ENCODE results near the gene GAST.

The GAST gene

DNA sequence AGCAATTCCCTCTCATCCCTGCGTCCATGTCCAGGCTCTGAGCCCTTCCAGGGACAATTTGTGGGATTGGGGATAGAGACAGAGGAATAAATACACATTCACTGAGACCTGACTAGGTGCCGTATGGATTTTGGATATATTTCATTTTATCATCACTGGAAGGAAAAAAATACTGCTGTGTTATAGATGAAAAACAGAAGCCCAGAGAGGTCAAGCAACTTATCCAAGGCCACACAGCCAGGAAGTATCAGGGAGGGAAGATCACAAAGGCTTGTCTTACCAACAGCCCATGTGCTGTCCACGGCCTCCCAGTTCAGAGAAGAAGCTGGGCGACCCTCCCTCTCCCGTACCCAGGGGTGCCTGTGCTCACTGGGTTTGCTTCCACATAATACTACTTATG lies 28.4 kb downstream of the GAST start:
- Histone ChIP-seq H3K9ac (ENCODE audit: low read depth in 1 of 2, low read length in 2 of 2) (no peak overlapping the region), H3K36me3 (ENCODE audit: control insufficient read depth in 2 of 2, insufficient read depth in 2 of 2, low read length in 2 of 2) (no peaks in the 10 kb centered on the region), H3K9me3 (ENCODE audit: control insufficient read depth in 2 of 2, low read length in 2 of 2) (no peaks in the 10 kb centered on the region), H3K4me3 (ENCODE audit: low read length in 2 of 2) (no peak overlapping the region), H3K27me3 (ENCODE audit: control insufficient read depth in 2 of 2, insufficient read depth in 2 of 2, low read length in 2 of 2) (peaks cover 15 to 18% of the 10 kb centered on the region in 2 donors), H3K27ac (ENCODE audit: low read depth in 2 of 2, low read length in 2 of 2) (no peak overlapping the region), H3K4me1 (ENCODE audit: control insufficient read depth in 2 of 2, insufficient read depth in 2 of 2, low read length in 2 of 2) (no peaks in the 10 kb centered on the region)

DNA sequence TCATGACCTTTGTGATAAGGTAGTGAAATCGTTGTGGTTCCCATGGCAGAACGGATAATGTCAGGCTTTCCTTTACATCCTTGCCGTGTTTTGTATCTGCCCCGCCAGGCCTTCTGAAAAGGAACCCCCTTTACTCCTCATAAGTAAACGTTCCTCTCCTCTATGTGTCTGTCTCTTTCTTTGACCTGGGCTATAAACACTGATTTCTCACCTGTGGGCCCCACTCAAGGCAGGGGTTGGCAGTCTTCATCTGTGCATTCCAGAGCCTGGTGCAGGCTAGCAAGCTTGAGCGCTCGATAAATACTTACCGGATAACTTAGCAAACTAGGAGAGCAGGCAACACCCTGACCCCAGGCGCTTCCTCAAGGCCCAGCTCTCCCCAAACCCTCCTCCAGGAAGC lies 29.6 kb downstream of the GAST start:
- no peaks in the 10 kb centered on the region for H3K4me1 ChIP-seq (ENCODE audit: control insufficient read depth in 2 of 2, insufficient read depth in 2 of 2, low read length in 2 of 2)
- no peak overlapping the region for H3K9ac ChIP-seq (ENCODE audit: low read depth in 1 of 2, low read length in 2 of 2)
- H3K36me3 ChIP-seq (ENCODE audit: control insufficient read depth in 2 of 2, insufficient read depth in 2 of 2, low read length in 2 of 2), result no peaks in the 10 kb centered on the region
- no peaks in the 10 kb centered on the region for H3K9me3 ChIP-seq (ENCODE audit: control insufficient read depth in 2 of 2, low read length in 2 of 2)
- H3K27me3 ChIP-seq (ENCODE audit: control insufficient read depth in 2 of 2, insufficient read depth in 2 of 2, low read length in 2 of 2), result peaks cover 10% of the 10 kb centered on the region in 2 donors
- no peak overlapping the region for H3K27ac ChIP-seq (ENCODE audit: low read depth in 2 of 2, low read length in 2 of 2)
- no peak overlapping the region for H3K4me3 ChIP-seq (ENCODE audit: low read length in 2 of 2)

DNA sequence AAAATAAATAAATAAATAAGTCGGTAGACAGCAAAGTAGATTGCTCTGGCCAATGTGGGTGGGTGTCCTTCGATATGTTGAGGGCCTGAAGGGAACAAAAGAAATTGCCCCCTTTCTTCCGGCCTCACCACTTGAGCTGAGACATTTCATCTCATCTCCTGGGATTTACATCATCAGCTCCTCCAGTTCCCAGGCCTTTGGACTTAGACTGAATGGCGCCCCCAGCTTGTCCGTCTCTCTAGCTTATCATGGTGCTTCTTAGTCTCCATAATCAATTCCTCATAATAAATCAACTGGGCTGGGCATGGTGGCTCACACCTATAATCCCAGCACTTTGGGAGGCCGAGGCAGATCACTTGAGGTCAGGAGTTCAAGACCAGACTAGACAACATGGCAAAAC lies 36.1 kb downstream of the GAST start:
- H3K4me3 ChIP-seq (ENCODE audit: low read length in 2 of 2), result no peak overlapping the region
- H3K9me3 ChIP-seq (ENCODE audit: control insufficient read depth in 2 of 2, low read length in 2 of 2), result no peaks in the 10 kb centered on the region
- no peaks in the 10 kb centered on the region for H3K36me3 ChIP-seq (ENCODE audit: control insufficient read depth in 2 of 2, insufficient read depth in 2 of 2, low read length in 2 of 2)
- H3K9ac ChIP-seq (ENCODE audit: low read depth in 1 of 2, low read length in 2 of 2), result no peak overlapping the region
- no peak overlapping the region for H3K27ac ChIP-seq (ENCODE audit: low read depth in 2 of 2, low read length in 2 of 2)
- no peaks in the 10 kb centered on the region for H3K27me3 ChIP-seq (ENCODE audit: control insufficient read depth in 2 of 2, insufficient read depth in 2 of 2, low read length in 2 of 2)
- H3K4me1 ChIP-seq (ENCODE audit: control insufficient read depth in 2 of 2, insufficient read depth in 2 of 2, low read length in 2 of 2), result no peaks in the 10 kb centered on the region

DNA sequence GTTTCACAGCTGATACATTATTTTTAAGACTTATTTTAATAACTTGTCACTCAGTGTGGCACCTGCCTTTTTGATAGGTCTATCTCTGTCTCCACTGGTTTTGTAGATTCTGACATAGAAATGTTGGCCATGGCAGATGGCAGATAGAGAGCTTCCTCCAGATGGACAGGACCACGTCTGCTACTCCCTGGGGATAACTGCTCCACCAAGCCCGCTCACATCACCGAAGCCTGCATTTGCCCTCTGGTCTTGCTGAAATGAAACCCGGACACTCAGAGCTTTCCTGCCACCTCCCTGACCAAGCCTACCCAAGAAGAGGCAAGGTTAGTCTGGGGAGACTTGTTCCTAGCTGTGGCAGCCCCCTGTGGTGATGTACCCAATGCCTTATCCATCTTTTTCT lies 38.7 kb downstream of the GAST start:
- Histone ChIP-seq H3K9me3 (ENCODE audit: control insufficient read depth in 2 of 2, low read length in 2 of 2) (no peaks in the 10 kb centered on the region), H3K4me1 (ENCODE audit: control insufficient read depth in 2 of 2, insufficient read depth in 2 of 2, low read length in 2 of 2) (no peaks in the 10 kb centered on the region), H3K4me3 (ENCODE audit: low read length in 2 of 2) (no peak overlapping the region), H3K27ac (ENCODE audit: low read depth in 2 of 2, low read length in 2 of 2) (no peak overlapping the region), H3K36me3 (ENCODE audit: control insufficient read depth in 2 of 2, insufficient read depth in 2 of 2, low read length in 2 of 2) (peaks cover 13 to 20% of the 10 kb centered on the region in 2 donors), H3K27me3 (ENCODE audit: control insufficient read depth in 2 of 2, insufficient read depth in 2 of 2, low read length in 2 of 2) (no peaks in the 10 kb centered on the region), H3K9ac (ENCODE audit: low read depth in 1 of 2, low read length in 2 of 2) (no peak overlapping the region)

DNA sequence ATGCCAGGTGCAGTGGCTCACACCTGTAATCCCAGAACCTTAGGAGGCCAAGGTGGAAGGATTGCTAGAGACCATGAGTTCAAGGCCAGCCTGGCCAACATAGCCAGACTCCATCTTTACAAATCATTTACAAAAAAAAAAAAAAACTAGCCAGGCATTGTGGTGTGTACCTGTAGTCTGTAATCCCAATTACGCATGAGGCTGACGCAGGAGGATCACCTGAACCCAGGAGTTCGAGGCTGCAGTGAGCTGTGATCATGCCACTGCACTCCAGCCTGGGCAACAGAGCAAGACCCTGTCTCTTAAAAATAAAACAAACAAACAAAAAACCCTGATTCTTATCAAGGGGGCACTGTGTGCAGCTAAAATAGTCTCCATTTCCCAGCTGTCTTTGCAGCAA lies 39.2 kb downstream of the GAST start:
- peaks cover 15 to 20% of the 10 kb centered on the region in 2 donors for H3K36me3 ChIP-seq (ENCODE audit: control insufficient read depth in 2 of 2, insufficient read depth in 2 of 2, low read length in 2 of 2)
- no peaks in the 10 kb centered on the region for H3K4me1 ChIP-seq (ENCODE audit: control insufficient read depth in 2 of 2, insufficient read depth in 2 of 2, low read length in 2 of 2)
- no peak overlapping the region for H3K4me3 ChIP-seq (ENCODE audit: low read length in 2 of 2)
- H3K9me3 ChIP-seq (ENCODE audit: control insufficient read depth in 2 of 2, low read length in 2 of 2), result no peaks in the 10 kb centered on the region
- H3K27me3 ChIP-seq (ENCODE audit: control insufficient read depth in 2 of 2, insufficient read depth in 2 of 2, low read length in 2 of 2), result no peaks in the 10 kb centered on the region
- no peak overlapping the region for H3K27ac ChIP-seq (ENCODE audit: low read depth in 2 of 2, low read length in 2 of 2)
- H3K9ac ChIP-seq (ENCODE audit: low read depth in 1 of 2, low read length in 2 of 2), result no peak overlapping the region

DNA sequence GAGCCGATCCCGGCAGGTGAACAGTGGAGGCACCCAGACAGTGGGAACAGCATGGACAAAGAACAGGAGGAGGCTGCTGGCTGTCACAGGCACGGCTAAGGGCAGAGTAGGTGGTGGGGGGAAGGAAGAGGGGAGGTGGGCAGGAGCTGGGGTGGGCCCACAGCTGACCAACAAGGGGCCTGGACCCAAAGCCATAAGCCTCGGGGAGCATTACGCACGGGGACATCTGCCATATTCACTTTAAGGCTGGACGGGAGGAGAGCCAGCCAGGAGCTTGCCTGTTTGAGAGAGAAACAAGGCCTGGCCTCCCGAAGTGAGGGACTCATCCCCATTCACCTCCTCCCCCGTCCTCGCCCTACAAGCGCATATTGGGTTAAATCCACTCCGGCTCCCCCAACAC lies 41.9 kb downstream of the GAST start:
- Histone ChIP-seq H3K9me3 (ENCODE audit: control insufficient read depth in 2 of 2, low read length in 2 of 2) (no peaks in the 10 kb centered on the region), H3K27ac (ENCODE audit: low read depth in 2 of 2, low read length in 2 of 2) (no peak overlapping the region), H3K4me1 (ENCODE audit: control insufficient read depth in 2 of 2, insufficient read depth in 2 of 2, low read length in 2 of 2) (no peaks in the 10 kb centered on the region), H3K9ac (ENCODE audit: low read depth in 1 of 2, low read length in 2 of 2) (no peak overlapping the region), H3K27me3 (ENCODE audit: control insufficient read depth in 2 of 2, insufficient read depth in 2 of 2, low read length in 2 of 2) (no peaks in the 10 kb centered on the region), H3K4me3 (ENCODE audit: low read length in 2 of 2) (no peak overlapping the region), H3K36me3 (ENCODE audit: control insufficient read depth in 2 of 2, insufficient read depth in 2 of 2, low read length in 2 of 2) (peaks cover 35 to 41% of the 10 kb centered on the region in 2 donors)

DNA sequence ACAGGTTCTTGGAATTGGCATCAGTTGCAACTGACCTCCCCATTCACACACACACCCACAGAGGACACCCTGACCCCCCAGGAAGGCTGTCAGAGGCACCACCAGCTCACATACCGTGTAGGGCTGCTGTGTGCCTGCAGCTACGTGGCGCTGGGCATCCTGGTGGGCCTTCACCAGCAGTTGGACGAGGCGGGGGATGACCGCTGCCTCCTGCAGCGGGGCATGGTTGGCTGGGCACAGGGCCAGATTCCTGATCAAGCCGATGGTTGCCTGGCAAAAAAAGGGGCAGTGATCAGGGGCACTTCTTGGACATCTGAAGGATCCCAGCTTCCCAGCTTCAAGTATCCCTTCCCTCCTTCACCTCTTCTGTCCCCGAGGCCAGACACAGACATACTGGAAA lies 46.5 kb downstream of the GAST start:
- H3K9ac ChIP-seq (ENCODE audit: low read depth in 1 of 2, low read length in 2 of 2), result no peak overlapping the region
- no peaks in the 10 kb centered on the region for H3K27me3 ChIP-seq (ENCODE audit: control insufficient read depth in 2 of 2, insufficient read depth in 2 of 2, low read length in 2 of 2)
- peaks cover 66 to 76% of the 10 kb centered on the region in 2 donors for H3K36me3 ChIP-seq (ENCODE audit: control insufficient read depth in 2 of 2, insufficient read depth in 2 of 2, low read length in 2 of 2)
- H3K9me3 ChIP-seq (ENCODE audit: control insufficient read depth in 2 of 2, low read length in 2 of 2), result no peaks in the 10 kb centered on the region
- no peaks in the 10 kb centered on the region for H3K4me1 ChIP-seq (ENCODE audit: control insufficient read depth in 2 of 2, insufficient read depth in 2 of 2, low read length in 2 of 2)
- H3K27ac ChIP-seq (ENCODE audit: low read depth in 2 of 2, low read length in 2 of 2), result no peak overlapping the region
- no peak overlapping the region for H3K4me3 ChIP-seq (ENCODE audit: low read length in 2 of 2)

DNA sequence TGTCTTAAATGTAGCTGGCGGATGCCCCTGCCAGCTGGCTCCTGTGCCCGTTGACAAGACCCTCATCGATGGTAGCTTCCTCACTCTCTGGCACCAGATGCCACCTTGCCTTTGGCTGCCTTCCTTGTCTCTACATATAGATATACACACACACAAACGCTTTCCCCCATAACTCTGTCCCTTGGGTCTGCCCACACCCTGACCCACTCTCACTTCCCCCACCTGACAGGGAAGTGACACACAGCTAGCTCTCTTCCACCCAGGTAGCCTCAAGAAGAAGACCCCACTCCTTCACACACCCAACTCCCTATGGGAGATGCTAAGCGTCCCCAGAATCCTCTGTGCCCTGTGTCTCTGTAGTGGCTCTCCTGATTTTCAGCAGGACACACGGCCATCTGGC lies 48.7 kb downstream of the GAST start:
- no peaks in the 10 kb centered on the region for H3K9me3 ChIP-seq (ENCODE audit: control insufficient read depth in 2 of 2, low read length in 2 of 2)
- H3K4me1 ChIP-seq (ENCODE audit: control insufficient read depth in 2 of 2, insufficient read depth in 2 of 2, low read length in 2 of 2), result no peaks in the 10 kb centered on the region
- H3K27me3 ChIP-seq (ENCODE audit: control insufficient read depth in 2 of 2, insufficient read depth in 2 of 2, low read length in 2 of 2), result no peaks in the 10 kb centered on the region
- no peak overlapping the region for H3K4me3 ChIP-seq (ENCODE audit: low read length in 2 of 2)
- H3K27ac ChIP-seq (ENCODE audit: low read depth in 2 of 2, low read length in 2 of 2), result no peak overlapping the region
- H3K9ac ChIP-seq (ENCODE audit: low read depth in 1 of 2, low read length in 2 of 2), result no peak overlapping the region
- H3K36me3 ChIP-seq (ENCODE audit: control insufficient read depth in 2 of 2, insufficient read depth in 2 of 2, low read length in 2 of 2), result peaks cover 67 to 74% of the 10 kb centered on the region in 2 donors

DNA sequence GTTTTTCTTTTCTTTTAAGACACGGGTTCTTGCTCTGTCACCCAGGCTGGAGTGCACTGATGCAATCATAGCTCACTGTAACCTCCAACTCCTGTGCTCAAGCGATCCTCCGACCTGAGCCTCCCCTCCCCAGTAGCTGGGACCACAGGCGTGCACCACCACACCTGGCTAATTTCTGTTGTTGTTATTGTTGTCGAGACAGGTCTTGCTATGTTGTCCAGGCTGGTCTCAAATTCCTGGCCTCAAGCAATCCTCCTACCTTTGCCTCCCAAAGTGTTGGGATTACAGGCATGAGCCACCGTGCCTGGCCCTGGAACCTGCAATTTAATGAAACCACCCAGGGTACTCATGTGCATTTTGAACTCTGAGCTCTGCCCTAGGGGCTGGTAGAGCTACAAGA lies 50.3 kb downstream of the GAST start:
- Histone ChIP-seq H3K4me1 (ENCODE audit: control insufficient read depth in 2 of 2, insufficient read depth in 2 of 2, low read length in 2 of 2) (no peaks in the 10 kb centered on the region), H3K27me3 (ENCODE audit: control insufficient read depth in 2 of 2, insufficient read depth in 2 of 2, low read length in 2 of 2) (no peaks in the 10 kb centered on the region), H3K36me3 (ENCODE audit: control insufficient read depth in 2 of 2, insufficient read depth in 2 of 2, low read length in 2 of 2) (peaks cover 70 to 78% of the 10 kb centered on the region in 2 donors), H3K4me3 (ENCODE audit: low read length in 2 of 2) (no peak overlapping the region), H3K9me3 (ENCODE audit: control insufficient read depth in 2 of 2, low read length in 2 of 2) (no peaks in the 10 kb centered on the region), H3K9ac (ENCODE audit: low read depth in 1 of 2, low read length in 2 of 2) (no peak overlapping the region), H3K27ac (ENCODE audit: low read depth in 2 of 2, low read length in 2 of 2) (no peak overlapping the region)

DNA sequence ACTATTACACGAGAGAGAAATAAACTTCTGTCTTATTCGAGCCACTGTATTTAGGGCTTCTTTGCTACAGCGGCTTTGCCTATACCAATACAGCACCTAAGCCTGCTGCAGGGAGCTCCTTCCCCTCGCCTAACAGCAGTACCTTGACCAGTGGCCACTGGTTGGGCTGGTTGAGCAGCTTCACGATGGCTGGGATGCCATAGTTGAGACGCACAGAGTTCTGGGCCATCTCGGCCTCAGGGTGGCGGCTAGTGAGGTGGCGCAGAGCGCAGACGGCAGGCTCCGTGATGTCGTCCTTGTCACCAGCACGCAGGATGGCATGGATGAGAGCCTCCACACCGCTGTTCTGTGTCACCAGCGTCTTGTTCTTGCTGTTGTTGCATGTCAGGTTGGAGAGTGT lies 50.7 kb downstream of the GAST start:
- Histone ChIP-seq H3K9ac (ENCODE audit: low read depth in 1 of 2, low read length in 2 of 2) (no peak overlapping the region), H3K27ac (ENCODE audit: low read depth in 2 of 2, low read length in 2 of 2) (no peak overlapping the region), H3K4me3 (ENCODE audit: low read length in 2 of 2) (no peak overlapping the region), H3K9me3 (ENCODE audit: control insufficient read depth in 2 of 2, low read length in 2 of 2) (no peaks in the 10 kb centered on the region), H3K27me3 (ENCODE audit: control insufficient read depth in 2 of 2, insufficient read depth in 2 of 2, low read length in 2 of 2) (no peaks in the 10 kb centered on the region), H3K36me3 (ENCODE audit: control insufficient read depth in 2 of 2, insufficient read depth in 2 of 2, low read length in 2 of 2) (peaks cover 70 to 78% of the 10 kb centered on the region in 2 donors), H3K4me1 (ENCODE audit: control insufficient read depth in 2 of 2, insufficient read depth in 2 of 2, low read length in 2 of 2) (no peaks in the 10 kb centered on the region)

DNA sequence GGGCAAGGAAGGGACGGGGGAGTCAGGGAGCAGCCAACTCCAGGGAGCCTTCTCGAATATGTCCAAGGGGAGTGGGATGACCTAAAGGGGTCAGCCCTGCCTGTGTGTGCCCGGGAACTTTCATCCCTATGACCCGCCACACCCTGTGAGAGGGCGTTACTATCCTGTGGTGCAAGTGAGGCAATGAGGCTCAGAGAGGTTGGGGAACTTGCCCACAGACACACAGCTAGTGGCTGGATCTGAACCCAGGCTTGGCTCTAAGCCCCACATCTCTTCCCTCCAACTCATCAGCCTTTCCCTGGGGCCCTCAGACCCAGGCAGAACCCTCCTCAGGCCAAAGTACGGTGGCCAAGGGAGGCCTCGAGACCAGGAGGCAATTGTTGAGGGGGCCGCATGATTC lies 51.2 kb downstream of the GAST start:
- H3K36me3 ChIP-seq (ENCODE audit: control insufficient read depth in 2 of 2, insufficient read depth in 2 of 2, low read length in 2 of 2), result peaks cover 67 to 76% of the 10 kb centered on the region in 2 donors

More for the DNA sequence above, 51.2 kb downstream of the GAST start:
- H3K9ac ChIP-seq (ENCODE audit: low read depth in 1 of 2, low read length in 2 of 2), result no peak overlapping the region
- no peak overlapping the region for H3K4me3 ChIP-seq (ENCODE audit: low read length in 2 of 2)
- H3K9me3 ChIP-seq (ENCODE audit: control insufficient read depth in 2 of 2, low read length in 2 of 2), result no peaks in the 10 kb centered on the region
- H3K27me3 ChIP-seq (ENCODE audit: control insufficient read depth in 2 of 2, insufficient read depth in 2 of 2, low read length in 2 of 2), result no peaks in the 10 kb centered on the region
- no peaks in the 10 kb centered on the region for H3K4me1 ChIP-seq (ENCODE audit: control insufficient read depth in 2 of 2, insufficient read depth in 2 of 2, low read length in 2 of 2)
- no peak overlapping the region for H3K27ac ChIP-seq (ENCODE audit: low read depth in 2 of 2, low read length in 2 of 2)

Measured in mucosa of rectum (tissue), 2 donors.